T-helper 2 cell (primary cell): ENCODE data around the gene GPR119.
"Not testable (repeated sequence)": the region's sequence is repeated elsewhere in the genome, so short reads cannot be mapped to it uniquely, and the experiment has no call there.

Experiments
- DNase-seq, 5 experiments: peaks; one replicate each; pipeline versions ENCODE4 v3.0.0 to v3.0.0-alpha.2; 2012 to 2022

Gene GPR119

GRCh38 chrX:130339408-130340222 lies 45.9 kb downstream of the GPR119 start, which contains the start of gene SLC25A14:
TSS of gene SLC25A14 (plus strand) at chrX:130339919. CDS start at chrX:130340279, 360 bp downstream.
- DNase-seq = peak; percentile 25 to 83 (median 64)

- not testable (repeated sequence) for DNase-seq
Observed at GRCh38 chrX:130338869-130339268, 46.6 kb downstream of the GPR119 start.

- DNase-seq = no peak
Observed at GRCh38 chrX:130336531-130336930, 48.9 kb downstream of the GPR119 start.
